Measurements from ENCODE around the gene KRTAP10-8.
"Not testable (repeated sequence)": the region's sequence is repeated elsewhere in the genome, so short reads cannot be mapped to it uniquely, and the experiment has no call there.

KRTAP10-8 gene, protein sequence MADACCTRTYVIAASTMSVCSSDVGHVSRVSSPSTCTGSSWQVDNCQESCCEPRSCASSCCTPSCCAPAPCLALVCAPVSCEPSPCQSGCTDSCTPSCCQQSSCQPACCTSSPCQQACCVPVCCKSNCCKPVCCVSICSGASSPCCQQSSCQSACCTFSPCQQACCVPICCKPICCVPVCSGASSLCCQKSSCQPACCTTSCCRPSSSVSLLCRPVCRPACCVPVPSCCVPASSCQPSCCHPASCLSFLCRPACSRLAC

DNA sequence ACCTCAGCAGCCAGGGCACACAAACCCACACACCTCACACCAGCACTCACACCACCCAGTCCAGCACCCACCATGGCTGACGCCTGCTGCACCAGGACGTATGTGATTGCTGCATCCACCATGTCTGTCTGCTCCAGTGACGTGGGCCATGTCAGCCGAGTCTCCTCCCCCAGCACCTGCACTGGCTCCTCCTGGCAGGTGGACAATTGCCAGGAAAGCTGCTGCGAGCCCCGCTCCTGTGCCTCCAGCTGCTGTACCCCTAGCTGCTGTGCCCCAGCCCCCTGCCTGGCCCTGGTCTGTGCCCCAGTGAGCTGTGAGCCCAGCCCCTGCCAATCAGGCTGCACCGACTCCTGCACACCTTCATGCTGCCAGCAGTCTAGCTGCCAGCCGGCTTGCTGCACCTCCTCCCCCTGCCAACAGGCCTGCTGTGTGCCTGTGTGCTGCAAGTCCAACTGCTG, at the start of gene KRTAP10-8:
KRTAP10-8 (plus strand) TSS at position 51 of the 458 bp plus-strand sequence; CDS start at position 73, 22 bp downstream.
- no peak for DNase-seq

DNA sequence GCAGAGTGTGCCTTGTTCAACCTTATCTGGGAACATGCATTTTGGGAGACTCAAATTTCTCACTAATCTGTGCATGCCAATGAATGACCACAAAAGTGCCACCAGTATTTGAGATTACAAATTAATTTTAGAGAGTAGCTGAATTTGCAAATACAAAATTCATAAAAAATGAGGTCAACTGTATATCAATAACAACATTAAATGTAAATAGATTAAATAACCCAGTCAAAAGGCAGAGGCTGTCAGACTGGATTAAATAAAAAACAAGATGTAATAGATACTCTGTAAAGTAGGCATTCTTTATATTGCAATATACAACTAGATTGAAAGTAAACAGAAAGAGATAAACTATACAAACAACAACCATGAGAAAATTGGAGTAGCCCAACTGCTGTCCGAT, 47.8 kb upstream of the KRTAP10-8 start:
- DNase-seq, result no peak

DNA sequence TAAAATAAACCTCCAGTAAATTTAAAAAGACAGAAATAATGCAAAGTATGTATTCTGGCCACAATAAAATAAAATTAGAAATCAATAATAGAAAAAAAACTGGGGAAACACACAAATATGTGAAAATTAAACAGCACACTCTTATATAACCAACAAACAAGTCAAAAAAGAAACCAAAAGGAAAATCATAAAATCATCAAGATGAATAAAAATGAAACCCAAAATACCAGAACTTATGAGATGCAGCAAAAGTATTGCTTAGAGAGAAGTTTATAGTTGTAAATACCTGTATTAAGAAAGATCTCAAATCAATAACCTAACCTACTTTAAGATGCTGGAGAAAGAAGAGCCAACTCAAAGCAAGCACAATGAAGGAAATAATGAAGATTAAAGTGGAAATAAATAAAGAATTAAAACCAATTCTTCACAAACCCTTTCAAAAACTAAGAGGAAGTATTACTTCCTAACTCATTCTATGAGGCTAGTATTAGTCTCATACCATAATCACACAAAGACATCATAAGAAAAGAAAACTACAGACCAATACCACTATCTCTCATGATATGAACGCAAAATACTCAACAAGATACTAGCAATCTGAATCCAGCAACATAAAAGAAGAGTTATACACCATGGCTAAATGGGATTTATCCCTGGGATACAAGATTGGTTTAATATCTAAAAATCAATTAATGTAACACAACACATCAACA, 46.8 kb upstream of the KRTAP10-8 start:
- no peak for DNase-seq

DNA sequence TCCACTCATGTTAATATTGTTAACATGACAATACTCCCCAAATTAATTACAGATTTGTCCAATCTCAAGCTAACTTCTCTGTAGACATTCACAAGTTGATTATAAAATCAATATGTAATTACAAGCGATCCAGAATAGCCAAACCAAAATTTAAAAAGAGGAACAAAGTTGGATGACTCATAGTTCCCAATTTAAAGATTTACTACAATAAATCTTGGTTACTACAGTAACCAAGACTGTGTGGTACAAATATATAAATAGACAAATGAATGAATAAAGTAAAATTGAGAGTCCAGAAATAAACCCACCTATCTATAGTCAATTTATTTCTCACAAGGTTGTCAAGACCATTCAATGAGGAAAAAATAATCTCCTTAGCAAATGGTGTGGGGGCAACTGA, 45.5 kb upstream of the KRTAP10-8 start:
- no peak for DNase-seq

DNA sequence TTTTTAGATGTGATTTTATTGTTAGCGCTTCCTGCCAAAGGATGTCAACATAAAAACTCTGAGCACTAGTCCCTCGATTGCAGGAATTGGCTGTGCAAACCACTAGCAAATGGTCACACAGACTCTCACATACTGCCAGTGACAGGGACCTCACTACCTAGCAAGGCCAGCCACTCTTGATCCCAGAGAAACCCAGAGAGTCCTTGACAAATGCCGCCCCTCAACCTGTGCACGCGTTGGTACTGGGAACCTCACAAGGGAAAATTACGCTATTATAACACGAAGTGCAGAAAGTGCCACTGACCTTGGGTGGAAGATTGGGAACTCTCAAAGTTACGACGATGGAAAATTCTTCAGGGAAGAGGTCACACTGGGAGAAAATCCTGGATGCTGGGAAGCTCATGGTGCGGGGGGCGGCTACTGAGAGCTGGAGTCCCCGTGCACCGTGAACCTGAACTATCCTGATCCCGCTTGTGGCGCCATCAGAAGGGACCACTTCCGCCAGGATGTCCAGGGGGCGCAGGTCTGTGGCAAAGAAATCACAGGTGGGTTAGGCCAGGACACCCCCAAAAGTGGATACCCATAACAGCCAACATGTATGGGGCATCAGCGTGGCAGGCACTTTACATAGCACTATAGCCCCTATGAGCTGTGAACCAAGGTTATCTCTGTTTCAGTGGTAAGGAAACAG, 44.3 kb upstream of the KRTAP10-8 start:
- DNase-seq, result no peak

DNA sequence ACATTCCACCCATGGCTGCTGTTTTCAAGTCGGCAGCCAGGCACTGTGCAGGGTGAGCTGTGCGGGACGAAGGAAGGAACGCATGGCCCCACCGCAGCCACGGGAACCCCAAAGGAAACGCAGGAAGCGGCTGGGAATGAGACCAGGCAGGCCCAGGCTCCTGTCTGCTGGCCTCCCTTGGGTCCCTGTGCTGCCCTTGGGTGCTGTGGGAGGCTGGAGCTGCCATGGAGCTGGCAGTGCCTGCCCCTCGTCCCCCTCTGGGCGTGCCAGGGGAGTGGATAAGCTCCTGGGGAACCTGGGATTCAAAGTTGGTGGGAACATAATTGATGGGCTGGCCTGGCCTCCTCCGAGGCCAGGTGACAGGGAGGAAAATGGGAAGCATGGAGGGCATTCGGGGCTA, 43.6 kb upstream of the KRTAP10-8 start:
- DNase-seq, result no peak

DNA sequence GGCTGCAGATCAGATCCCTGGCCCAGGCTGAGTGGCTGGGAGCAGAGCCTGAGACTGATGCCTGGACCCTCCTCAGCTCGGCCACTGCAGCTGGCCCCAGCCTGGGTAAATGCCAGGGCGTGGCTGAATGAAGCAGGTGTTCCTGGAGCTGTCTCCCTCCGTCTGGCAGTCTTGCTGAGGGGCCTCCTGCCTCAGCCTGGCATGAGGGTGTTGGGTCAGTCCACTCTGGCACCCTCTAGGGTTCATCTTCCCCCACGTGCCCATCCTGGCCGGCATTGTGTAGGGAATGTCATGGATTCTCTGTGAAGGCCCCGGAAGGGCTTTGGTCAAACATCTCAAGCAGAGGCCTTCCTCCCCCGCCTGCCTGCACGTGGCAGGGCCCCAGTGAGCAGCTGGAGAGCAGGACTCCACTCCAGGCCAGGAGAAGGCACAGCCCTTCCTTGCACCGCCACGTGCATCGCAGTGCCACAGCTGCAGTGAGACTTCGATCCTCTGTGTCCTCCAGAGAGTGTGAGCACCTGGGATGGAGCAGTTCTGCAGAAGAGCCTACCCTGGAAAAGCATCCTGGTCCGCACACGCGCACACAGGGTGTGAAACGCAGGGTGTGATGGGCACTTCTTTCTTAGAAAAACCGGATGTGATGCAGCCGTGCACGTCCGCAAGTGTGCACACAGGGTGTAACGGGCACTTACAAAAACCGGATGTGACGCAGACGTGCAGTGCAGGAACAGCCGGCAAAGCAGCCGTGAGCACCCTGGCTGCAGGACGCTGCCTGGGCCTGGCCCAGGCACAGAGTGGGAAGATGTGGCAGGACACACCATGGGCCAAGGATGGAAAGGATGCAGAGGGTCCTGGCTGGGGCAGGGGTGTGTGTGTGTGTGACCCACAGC, 43.0 kb upstream of the KRTAP10-8 start:
- DNase-seq, result peak; percentile 96

DNA sequence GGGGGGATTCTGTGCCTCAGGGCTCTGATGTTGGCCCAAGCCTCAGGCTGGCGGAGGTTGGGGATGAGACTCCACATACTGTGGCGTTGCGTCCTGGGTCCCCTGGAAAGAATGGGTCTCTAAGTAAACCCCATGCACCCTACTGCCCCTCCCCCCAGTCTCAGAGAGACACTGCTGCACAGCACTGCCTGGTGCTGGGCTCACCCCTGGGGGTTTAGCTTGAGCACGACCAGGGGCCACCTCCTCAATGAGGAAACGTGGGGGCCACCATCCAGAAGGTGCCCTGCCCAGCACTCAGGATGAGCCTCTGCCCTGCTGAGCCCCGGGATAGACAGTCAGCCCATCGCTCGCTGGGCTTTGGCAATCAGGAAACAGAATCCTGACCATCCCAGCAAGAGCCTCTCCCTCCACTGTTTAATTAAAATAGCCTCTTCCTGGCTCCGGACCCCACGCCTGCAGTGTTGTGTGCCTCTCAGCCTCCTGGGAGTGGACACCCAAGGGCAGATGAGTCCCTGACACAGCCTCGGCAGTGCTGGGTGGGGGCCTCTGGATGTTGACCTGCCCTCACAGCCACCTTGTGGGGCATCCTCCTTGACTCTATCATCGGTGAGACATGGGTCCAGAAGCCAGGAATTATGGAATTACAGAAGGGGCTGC, 41.9 kb upstream of the KRTAP10-8 start:
- DNase-seq, result no peak

DNA sequence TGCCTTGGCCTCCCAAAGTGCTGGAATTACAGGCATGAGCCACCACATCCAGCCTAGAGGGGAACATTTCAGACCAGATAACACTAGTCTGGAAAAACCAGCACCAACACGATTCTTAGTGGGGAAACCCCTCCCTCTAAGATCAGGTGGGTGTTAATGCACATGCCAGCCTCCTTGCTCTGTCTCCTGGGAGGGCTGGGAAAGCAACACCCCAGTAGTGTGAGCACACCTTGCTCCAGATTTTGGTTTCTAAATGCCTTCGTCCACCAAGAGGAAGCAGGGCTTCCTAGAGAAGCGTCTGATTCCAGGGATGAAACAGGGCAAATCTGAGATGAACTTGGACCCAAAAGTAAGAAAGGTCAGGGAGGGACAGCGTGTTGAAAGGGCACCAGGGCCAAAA, 40.6 kb upstream of the KRTAP10-8 start:
- DNase-seq, result no peak

DNA sequence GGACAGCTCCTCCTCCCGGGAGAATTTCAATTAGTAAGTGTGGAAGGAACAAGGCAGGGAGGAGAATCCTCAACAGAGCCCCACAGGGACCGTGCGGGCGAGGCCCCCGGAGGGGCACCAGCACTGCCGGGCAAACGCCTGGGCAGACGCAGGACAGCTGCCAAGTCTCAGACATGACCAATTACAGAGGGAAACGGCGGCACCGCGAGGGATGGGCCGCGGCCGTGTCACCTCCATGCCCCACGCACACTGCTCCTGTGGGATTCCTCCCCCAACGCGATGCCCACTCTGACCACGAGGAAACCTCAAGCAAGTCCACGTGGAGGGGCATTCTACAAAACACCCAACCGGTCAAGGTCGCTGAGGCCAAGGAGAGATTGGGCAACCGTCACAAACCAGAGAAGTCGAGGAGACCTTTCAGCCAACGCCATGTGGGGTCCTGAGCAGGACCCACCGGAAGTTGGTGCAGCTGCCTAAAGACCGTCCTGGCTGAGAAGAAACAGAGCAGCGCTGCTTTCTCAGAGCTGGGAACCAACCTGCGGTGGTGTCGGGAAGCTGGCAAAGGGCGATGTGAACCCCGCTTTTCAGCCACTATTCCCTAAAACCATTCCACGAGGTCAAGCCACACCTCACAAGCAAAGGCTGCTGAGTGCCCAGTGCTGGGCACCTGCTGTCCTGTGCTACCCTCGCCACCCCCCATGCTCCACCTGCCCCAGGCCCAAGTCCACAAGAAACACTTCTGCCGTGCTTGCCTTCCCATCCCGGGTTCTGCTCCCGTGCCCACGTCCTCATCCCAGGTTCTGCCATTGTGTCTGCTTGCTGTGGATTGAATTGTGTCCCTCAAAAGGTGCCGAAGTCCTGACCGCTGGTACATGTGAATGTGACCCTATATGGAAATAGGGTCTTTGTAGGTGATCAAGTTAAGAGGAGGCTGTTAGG, 39.8 kb upstream of the KRTAP10-8 start:
- DNase-seq, result no peak

DNA sequence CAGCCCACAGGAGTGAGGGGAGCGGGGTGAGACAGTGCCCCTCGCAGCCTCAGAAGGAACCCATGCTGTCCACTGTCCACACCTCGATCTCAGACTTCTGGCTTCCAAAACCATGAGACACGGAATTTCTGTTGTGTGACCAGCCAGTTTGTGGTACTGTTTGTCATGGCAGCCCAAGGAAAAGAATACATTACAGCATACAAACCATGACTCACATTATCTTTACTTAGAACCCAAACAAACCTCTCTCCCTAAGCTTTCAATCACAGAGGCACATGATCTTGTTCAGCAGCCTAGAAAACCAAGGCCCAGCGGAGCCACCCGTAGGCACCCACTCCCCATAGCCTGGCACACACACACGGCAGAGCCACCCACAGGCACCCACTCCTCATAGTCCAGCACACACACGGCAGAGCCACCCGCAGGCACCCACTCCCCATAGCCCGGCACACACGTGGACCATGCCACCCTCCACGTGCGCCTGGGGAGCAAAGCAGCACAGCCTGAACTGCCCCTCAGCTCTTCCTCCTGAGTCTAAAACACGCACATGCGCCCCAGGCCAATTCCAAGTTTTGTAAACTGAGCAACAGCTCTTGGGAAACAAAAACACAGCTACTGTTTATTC, 38.8 kb upstream of the KRTAP10-8 start:
- no peak for DNase-seq

DNA sequence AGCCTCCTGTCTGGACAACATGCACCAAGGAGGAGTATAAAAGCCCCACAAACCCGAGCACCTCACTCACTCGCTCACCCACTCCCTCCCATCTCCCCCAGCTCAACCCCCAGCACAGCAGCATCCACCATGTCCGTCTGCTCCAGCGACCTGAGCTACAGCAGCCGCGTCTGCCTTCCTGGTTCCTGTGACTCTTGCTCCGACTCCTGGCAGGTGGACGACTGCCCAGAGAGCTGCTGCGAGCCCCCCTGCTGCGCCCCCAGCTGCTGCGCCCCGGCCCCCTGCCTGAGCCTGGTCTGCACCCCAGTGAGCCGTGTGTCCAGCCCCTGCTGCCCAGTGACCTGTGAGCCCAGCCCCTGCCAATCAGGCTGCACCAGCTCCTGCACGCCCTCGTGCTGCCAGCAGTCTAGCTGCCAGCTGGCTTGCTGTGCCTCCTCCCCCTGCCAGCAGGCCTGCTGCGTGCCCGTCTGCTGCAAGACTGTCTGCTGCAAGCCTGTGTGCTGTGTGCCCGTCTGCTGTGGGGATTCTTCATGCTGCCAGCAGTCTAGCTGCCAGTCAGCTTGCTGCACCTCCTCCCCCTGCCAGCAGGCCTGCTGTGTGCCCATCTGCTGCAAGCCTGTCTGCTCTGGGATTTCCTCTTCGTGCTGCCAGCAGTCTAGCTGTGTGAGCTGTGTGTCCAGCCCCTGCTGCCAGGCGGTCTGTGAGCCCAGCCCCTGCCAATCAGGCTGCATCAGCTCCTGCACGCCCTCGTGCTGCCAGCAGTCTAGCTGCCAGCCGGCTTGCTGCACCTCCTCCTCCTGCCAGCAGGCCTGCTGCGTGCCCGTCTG, 38.0 kb upstream of the KRTAP10-8 start, which contains the start of gene KRTAP10-4:
KRTAP10-4 (plus strand) TSS at position 100 of the 827 bp plus-strand sequence; CDS start at position 130, 30 bp downstream.
- DNase-seq, result not testable (repeated sequence)

DNA sequence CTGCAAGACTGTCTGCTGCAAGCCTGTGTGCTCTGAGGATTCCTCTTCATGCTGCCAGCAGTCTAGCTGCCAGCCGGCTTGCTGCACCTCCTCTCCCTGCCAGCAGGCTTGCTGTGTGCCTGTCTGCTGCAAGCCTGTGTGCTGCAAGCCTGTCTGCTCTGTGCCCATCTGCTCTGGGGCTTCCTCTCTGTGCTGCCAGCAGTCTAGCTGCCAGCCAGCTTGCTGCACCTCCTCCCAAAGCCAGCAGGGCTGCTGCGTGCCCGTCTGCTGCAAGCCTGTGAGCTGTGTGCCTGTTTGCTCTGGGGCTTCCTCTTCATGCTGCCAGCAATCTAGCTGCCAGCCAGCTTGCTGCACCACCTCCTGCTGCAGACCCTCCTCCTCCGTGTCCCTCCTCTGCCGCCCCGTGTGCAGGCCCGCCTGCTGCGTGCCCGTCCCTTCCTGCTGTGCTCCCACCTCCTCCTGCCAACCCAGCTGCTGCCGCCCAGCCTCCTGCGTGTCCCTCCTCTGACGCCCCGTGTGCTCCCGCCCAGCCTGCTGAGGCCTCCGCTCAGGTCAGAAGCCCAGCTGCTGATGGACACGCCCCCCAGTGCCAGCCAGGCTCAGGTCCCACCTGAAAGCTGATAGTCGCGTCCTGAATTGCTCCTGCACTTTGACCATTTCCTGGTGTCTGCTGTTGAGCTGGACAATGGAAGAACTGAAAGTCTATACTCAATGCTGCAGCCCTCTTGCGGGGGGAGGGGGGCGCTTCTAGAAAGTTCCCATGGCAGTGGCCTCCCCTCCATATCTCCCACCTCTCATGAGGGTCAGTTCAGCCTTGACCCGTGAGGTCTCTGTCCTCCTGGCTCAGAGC, 37.2 kb upstream of the KRTAP10-8 start:
- no peak for DNase-seq

DNA sequence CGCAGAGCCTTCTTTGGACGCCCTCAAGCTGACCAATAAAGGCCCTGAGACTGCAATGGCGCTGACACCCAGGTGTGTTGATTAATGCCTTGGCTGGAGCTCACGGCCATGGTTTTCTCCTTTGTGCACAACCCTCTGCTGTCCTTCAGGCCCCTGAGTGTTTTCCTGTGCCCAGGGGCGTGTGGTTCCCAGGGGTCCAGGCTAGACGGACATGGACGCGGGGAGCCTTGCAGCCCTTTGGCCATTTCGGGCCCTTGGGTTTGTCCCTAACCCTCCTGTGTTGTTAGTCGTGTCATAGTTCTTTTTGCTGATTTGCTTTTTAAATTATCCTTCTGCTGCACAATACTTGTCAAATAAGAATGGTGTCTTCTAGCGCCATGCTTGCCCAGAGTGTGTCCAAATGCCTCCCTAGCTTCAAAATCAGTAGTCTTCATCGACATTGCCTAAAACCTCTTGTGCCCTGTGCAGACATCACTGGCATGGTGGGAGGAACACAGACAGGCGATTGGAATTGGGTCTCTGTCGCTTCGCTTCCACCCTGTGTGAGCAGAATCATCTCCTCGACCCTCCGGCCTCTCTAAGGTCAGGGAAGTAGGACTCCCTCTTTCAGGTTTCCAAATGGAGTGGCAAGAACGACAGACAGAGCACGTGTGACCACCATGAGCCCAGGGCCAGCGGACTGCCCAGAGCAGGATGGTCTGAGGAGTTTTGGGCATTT, 36.4 kb upstream of the KRTAP10-8 start:
- DNase-seq, result no peak

DNA sequence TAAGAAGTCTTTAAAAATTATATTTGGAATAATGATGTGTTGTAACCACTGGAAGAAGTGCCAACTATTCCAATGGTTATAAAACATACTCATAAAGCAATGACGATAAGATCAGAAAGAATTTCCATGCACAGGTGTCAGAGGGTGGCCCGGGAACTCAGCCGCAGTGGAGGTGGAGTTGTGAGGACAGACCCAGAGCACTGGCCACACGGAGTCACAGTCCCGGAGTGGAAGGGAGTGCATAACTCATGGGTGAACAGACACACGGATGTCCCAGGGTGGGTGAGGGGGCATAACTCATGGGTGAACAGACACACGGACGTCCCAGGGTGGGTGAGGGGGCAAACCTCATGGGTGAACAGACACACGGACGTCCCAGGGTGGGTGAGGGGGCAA, 35.9 kb upstream of the KRTAP10-8 start:
- no peak for DNase-seq

DNA sequence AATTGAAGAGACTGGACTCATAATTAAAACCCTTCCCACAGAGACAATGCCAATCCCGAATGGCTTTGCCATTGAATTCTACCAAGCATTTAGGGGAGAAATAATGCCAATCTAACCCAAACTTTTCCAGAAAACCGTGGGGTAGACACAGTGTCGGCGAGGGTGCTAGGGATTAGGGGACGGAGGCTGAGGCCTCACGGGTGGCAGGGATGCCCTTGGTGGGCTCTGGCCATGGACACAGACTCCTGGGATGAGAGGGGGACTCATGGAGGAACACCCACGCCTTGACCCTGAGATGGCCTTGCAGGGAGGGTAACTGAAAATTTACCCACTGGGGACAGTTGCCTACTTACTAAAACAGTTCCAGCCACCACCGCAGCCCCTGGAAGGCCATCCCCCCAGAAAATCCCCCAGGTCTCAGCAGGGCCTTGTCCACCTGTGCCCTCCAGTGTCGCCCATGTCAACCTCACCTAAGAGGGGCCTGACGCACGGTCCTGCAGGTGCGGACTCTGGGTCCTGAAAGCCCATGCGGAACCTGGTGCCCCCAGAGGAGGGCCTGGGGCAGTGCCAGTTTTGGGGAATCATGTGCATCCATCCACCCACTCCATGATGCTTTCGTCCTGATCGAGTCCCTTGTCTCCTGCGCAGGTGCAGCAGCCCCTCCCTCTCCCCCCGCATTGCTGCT, 33.4 kb upstream of the KRTAP10-8 start:
- DNase-seq, result no peak

All from SHP77 treated with DMSO at 0.1 percent for 48 hours (cell line).